Esophagus muscularis mucosa (tissue), 4 donors: Measurements from ENCODE around the gene IPPK.

ENCODE experiments used
- CTCF ChIP-seq, 3 experiments: fragments of 200-600 bp in 2 of 3; fragments of 450-650 bp in 1 of 3; sonication (generic) in 2 of 3; IDR thresholded peaks; one replicate each; pipeline ENCODE4 v1.5.1; 2017 to 2019; ENCODE audit warnings: antibody characterized with exemption in 3 of 3, mild to moderate bottlenecking in 2 of 3, moderate library complexity in 1 of 3
- EP300 ChIP-seq: sonication (generic); formaldehyde crosslinking; IDR thresholded peaks from one replicate; pipeline ENCODE4 v1.6.1; 2017; ENCODE audit warnings: antibody characterized with exemption
- POLR2A ChIP-seq: fragments of 450-650 bp; IDR thresholded peaks from one replicate; pipeline ENCODE4 v1.6.1; 2017; ENCODE audit warnings: antibody characterized with exemption, moderate library complexity, mild to moderate bottlenecking, low read depth
- POLR2AphosphoS5 ChIP-seq, 2 donors: sonication (generic); formaldehyde crosslinking; IDR thresholded peaks; one replicate each; pipeline ENCODE4 v1.6.1; 2017; ENCODE audit warnings: antibody characterized with exemption in 2 of 2

DNA sequence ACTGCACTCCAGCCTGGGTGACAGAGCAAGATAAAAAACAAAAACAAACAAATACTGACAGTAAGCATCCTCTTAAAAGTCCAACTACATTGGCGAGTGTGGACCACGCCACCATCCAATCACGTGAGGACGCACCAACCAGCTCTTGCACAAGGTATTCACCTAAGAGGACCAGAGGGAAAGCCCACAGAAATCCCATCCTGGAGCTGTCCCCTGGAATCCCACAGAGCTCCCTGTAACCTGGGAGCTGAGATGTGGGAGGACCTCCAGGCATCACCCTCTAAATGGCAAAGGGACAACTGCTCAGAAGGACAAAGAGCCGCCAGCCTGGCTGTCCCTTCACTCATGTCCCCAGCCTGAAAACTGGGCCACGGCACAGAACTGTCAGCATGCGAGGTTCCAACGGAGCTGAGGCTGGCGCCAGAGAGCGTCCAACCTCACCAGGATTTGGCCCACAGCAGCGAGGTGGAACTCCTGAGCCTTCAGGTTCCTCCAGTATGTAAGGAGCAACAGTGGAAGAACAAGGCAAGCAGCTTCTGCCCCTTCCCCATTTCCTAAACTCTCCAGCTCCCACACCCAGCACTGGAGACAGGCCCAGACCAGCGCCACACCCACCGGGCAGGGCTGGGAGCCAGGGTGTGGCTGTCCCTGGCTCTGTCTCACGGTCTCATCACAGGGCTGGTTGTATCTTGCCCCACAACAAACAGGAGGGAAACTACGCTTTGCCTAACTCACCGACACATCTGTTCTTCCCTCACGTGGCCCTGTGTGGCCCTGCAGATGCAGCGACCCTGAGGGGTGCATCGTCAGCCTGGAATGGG is 15.2 kb downstream of the IPPK start:
- TF ChIP-seq CTCF (IDR thresholded peaks at IDR 0.05) = no peak
- TF ChIP-seq POLR2A = no peak
- TF ChIP-seq POLR2AphosphoS5 (IDR thresholded peaks at IDR 0.05) = no peak
- TF ChIP-seq EP300 = no peak
